RPMI8226 (cell line): ENCODE measurements around the gene KLF13.

ENCODE experiments used
- DNase-seq: peaks from one replicate; pipeline ENCODE4 v3.0.0-alpha.2; 2015

The KLF13 gene

GRCh38 chr15:31317421-31318327 lies 9.0 kb upstream of the KLF13 start:
- no peak for DNase-seq

- no peak for DNase-seq
These were observed 8.2 kb upstream of the KLF13 start for GRCh38 chr15:31318429-31318828.

GRCh38 chr15:31320022-31320421 lies 6.6 kb upstream of the KLF13 start:
- no peak for DNase-seq

- DNase-seq = no peak
These were observed 5.2 kb upstream of the KLF13 start for GRCh38 chr15:31321418-31321817.

GRCh38 chr15:31322504-31322903 lies 4.1 kb upstream of the KLF13 start:
- DNase-seq = no peak

GRCh38 chr15:31323627-31324026 lies 3.0 kb upstream of the KLF13 start:
- no peak for DNase-seq

GRCh38 chr15:31324186-31324585 lies 2.4 kb upstream of the KLF13 start:
- DNase-seq = no peak

- DNase-seq = no peak
These were observed 1.6 kb upstream of the KLF13 start for GRCh38 chr15:31324806-31325594.

GRCh38 chr15:31325595-31326155 lies 960 bp upstream of the KLF13 start:
- DNase-seq = peak; percentile 46

GRCh38 chr15:31326875-31327668 lies 437 bp downstream of the KLF13 start:
- no peak for DNase-seq

- peak; percentile 74 for DNase-seq
These were observed 1.2 kb downstream of the KLF13 start for GRCh38 chr15:31327669-31328427.

- DNase-seq = peak; percentile 40
These were observed 1.9 kb downstream of the KLF13 start for GRCh38 chr15:31328428-31328968.

- DNase-seq = peak; percentile 72
These were observed 2.5 kb downstream of the KLF13 start for GRCh38 chr15:31328969-31329639.

- peak; percentile 13 for DNase-seq
These were observed 3.0 kb downstream of the KLF13 start for GRCh38 chr15:31329640-31330010.

- DNase-seq = no peak
These were observed 3.6 kb downstream of the KLF13 start for GRCh38 chr15:31330111-31330785.

- no peak for DNase-seq
These were observed 4.2 kb downstream of the KLF13 start for GRCh38 chr15:31330836-31331235.

GRCh38 chr15:31331389-31331788 lies 4.8 kb downstream of the KLF13 start:
- no peak for DNase-seq

GRCh38 chr15:31332020-31332680 lies 5.5 kb downstream of the KLF13 start:
- no peak for DNase-seq

- DNase-seq = no peak
These were observed 6.0 kb downstream of the KLF13 start for GRCh38 chr15:31332681-31333071.

GRCh38 chr15:31333119-31333518 lies 6.5 kb downstream of the KLF13 start:
- DNase-seq = no peak
